Gastroesophageal sphincter (tissue), 4 donors: Measurements from ENCODE around the gene CFAP92. TPM values are rescaled to one million over a fixed set of nuclear protein-coding genes. Genes with fewer than 3 reads are reported as not detected.
A peak's percentile ranks its signal among the peaks of the same experiment; 100 is the strongest.

Experiments
- ATAC-seq: fragments of 150-250 bp; one replicate; pipeline ENCODE4 v1.9.1; 2016; ENCODE audit warnings: mild to moderate bottlenecking, moderate library complexity
- H3K27ac ChIP-seq, 4 donors: fragments of 200-600 bp; sonication (generic) in 3 of 4; 1 replicate in 3 of 4; 2 replicates in 1 of 4; pipeline ENCODE4 v1.5.1; 2016 to 2019
- H3K27me3 ChIP-seq: fragments of 200-600 bp; sonication (generic); one replicate; pipeline ENCODE4 v1.5.1; 2019
- H3K36me3 ChIP-seq, 2 donors: fragments of 200-600 bp; sonication (generic); one replicate each; pipeline ENCODE4 v1.5.1; 2019; ENCODE audit warnings: control low read depth in 1 of 2
- H3K4me1 ChIP-seq, 3 donors: fragments of 200-600 bp; sonication (generic); 1 replicate in 2 of 3; 2 replicates in 1 of 3; pipeline ENCODE4 v1.5.1; 2016 to 2019; ENCODE audit warnings: control low read depth in 2 of 3
- H3K4me3 ChIP-seq, 2 donors: fragments of 200-600 bp; sonication (generic); one replicate each; pipeline ENCODE4 v1.5.1; 2019; ENCODE audit warnings: mild to moderate bottlenecking in 1 of 2, moderate library complexity in 1 of 2
- H3K9me3 ChIP-seq, 3 donors: fragments of 200-600 bp; sonication (generic); one replicate each; pipeline ENCODE4 v1.5.1; 2017 to 2019; ENCODE audit warnings: control low read depth in 2 of 3
- EP300 ChIP-seq: sonication (generic); formaldehyde crosslinking; IDR thresholded peaks from one replicate; pipeline ENCODE4 v1.6.1; 2017; ENCODE audit warnings: antibody characterized with exemption, mild to moderate bottlenecking
- POLR2A ChIP-seq, 2 donors: fragments of 450-650 bp; IDR thresholded peaks; one replicate each; pipeline ENCODE4 v1.6.1; 2017; ENCODE audit warnings: antibody characterized with exemption in 2 of 2, mild to moderate bottlenecking in 2 of 2, moderate library complexity in 1 of 2
- POLR2AphosphoS5 ChIP-seq: sonication (generic); formaldehyde crosslinking; IDR thresholded peaks from one replicate; pipeline ENCODE4 v1.6.1; 2017; ENCODE audit warnings: antibody characterized with exemption
- WGBS, 2 donors: methylation state at CpG; one replicate each; pipeline ENCODE4 v1.1.5; 2018; ENCODE audit warnings: low coverage in 1 of 2; 5-methylcytosine and 5-hydroxymethylcytosine counted together
- total RNA-seq, 4 donors: library from RNA; depleted of rRNA; stranded (reverse); fragments of >200 nt; gene quantifications; one replicate each; pipeline ENCODE4 v1.1.0, GENCODE V29; 2016
- TF ChIP-seq, protein P1 (sequence below), 4 experiments: fragments of 200-600 bp in 2 of 4; fragments of 450-650 bp in 2 of 4; sonication (generic) in 1 of 4; IDR thresholded peaks; one replicate each; pipeline ENCODE4 v1.5.1; 2017 to 2019; ENCODE audit warnings: antibody characterized with exemption in 4 of 4, mild to moderate bottlenecking in 2 of 4, moderate library complexity in 2 of 4

The CFAP92 gene
- total RNA-seq, 4 donors from 2014 or later = 0.96 to 3.3 (median 2.3) TPM

DNA sequence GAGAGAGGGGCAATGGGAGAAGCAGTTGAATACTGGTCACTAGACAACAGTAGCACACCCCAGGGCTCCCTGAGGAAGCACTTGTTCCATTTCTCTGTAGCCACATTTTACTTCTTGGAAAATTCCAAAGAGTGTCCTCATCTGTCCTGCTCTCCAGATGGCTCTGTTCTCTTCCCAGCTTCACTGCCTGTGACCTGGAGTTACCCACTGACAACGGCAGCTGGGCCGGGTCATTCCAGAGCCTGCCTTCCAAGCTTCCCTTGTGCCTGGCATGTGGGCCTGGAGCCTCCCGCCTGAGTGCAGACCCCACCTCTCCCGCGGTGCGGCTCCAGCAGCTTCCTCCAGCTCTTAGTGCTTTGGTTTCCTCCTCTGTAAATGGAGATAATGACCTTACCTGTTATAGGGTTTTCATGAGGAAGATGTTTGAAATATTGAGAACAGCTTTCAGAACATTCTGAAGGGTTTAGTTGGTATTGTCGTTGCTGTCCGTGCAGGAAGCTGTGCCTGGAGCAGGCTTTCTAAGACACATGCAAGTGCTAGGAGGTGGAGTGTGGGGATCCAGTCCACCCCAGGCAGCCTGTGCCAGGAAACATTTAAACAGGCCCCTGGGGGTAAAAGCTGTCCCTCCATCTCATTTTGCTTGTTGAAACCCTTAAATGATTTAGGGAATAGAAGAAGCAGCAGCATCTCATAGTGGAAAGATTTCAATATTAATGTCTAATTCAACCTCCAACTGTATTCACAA, 32.0 kb upstream of the CFAP92 start:
- ATAC-seq = peak; percentile 44
- H3K27ac ChIP-seq = peak overlapping the region in 3 of 4 donors; percentile 67 to 81 (median 71)
- 28 to 59% methylated on average over 5 to 6 of the region's 8 CpGs for WGBS, 2 donors

DNA sequence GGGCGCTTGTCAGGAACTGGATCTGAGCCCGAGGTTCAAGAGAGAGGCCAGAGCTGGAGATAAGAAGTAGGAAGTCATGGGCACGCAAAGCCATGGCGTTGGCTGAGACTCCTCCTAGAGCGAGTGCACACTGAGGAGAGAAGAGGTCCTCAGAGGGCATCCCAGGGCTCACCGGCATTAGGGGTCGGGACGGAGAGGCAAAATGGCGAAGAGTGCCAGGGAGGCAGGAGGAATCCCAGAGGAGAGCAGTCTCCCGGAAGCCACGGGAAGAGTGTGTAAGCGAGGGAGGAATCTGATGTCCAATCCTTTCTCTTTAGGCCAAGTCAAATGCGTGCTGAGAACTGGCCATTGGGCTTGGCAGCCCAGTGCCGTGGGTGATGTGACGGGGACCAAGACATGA, 31.2 kb upstream of the CFAP92 start:
- ATAC-seq = no peak
- H3K9me3 ChIP-seq = no peaks in the 10 kb centered on the region
- H3K4me1 ChIP-seq = peaks cover 3 to 65% (median 21%) of the 10 kb centered on the region in 3 donors
- no peaks in the 10 kb centered on the region for H3K27me3 ChIP-seq
- WGBS, 2 donors = 81 to 85% methylated on average over 6 to 13 of the region's 15 CpGs
- no peaks in the 10 kb centered on the region for H3K36me3 ChIP-seq
- no peak overlapping the region for H3K4me3 ChIP-seq
- peak overlapping the region in 3 of 4 donors; percentile 67 to 81 (median 71) for H3K27ac ChIP-seq
- no peak for TF ChIP-seq EP300
- no peak for TF ChIP-seq POLR2AphosphoS5
- TF ChIP-seq, protein P1, sequence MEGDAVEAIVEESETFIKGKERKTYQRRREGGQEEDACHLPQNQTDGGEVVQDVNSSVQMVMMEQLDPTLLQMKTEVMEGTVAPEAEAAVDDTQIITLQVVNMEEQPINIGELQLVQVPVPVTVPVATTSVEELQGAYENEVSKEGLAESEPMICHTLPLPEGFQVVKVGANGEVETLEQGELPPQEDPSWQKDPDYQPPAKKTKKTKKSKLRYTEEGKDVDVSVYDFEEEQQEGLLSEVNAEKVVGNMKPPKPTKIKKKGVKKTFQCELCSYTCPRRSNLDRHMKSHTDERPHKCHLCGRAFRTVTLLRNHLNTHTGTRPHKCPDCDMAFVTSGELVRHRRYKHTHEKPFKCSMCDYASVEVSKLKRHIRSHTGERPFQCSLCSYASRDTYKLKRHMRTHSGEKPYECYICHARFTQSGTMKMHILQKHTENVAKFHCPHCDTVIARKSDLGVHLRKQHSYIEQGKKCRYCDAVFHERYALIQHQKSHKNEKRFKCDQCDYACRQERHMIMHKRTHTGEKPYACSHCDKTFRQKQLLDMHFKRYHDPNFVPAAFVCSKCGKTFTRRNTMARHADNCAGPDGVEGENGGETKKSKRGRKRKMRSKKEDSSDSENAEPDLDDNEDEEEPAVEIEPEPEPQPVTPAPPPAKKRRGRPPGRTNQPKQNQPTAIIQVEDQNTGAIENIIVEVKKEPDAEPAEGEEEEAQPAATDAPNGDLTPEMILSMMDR (IDR thresholded peaks at IDR 0.05) = no peak

More for the DNA sequence above, 32.0 kb upstream of the CFAP92 start:
- H3K27me3 ChIP-seq = no peaks in the 10 kb centered on the region
- H3K9me3 ChIP-seq = no peaks in the 10 kb centered on the region
- peaks cover 0 to 3% of the 10 kb centered on the region in 2 donors for H3K36me3 ChIP-seq
- peaks cover 3 to 61% (median 21%) of the 10 kb centered on the region in 3 donors for H3K4me1 ChIP-seq
- H3K4me3 ChIP-seq = no peak overlapping the region
- TF ChIP-seq POLR2A (IDR thresholded peaks at IDR 0.05) (no peak), EP300 (no peak), POLR2AphosphoS5 (peak; percentile 54)
- TF ChIP-seq, protein P1 (IDR thresholded peaks at IDR 0.05) = no peak

GRCh38 chr3:129023909-129024308, 30.0 kb upstream of the CFAP92 start:
- H3K27ac ChIP-seq = peak overlapping the region in 2 of 4 donors; percentile 50 to 81
- TF ChIP-seq POLR2AphosphoS5 = no peak
- TF ChIP-seq, protein P1 (IDR thresholded peaks at IDR 0.05) = no peak
- TF ChIP-seq EP300 = no peak
- TF ChIP-seq POLR2A (IDR thresholded peaks at IDR 0.05) = no peak
- peaks cover 3 to 65% (median 21%) of the 10 kb centered on the region in 3 donors for H3K4me1 ChIP-seq
- H3K27me3 ChIP-seq = no peaks in the 10 kb centered on the region
- no peak overlapping the region for H3K4me3 ChIP-seq
- no peaks in the 10 kb centered on the region for H3K9me3 ChIP-seq
- H3K36me3 ChIP-seq = no peaks in the 10 kb centered on the region
- no peak for ATAC-seq
- WGBS, 2 donors = 20 to 58% methylated on average over 1 to 2 of the region's 2 CpGs

- 44 to 57% methylated on average over 1 of the region's 1 CpG for WGBS, 2 donors
- Histone ChIP-seq H3K27ac (peak overlapping the region in 3 of 4 donors; percentile 50 to 69 (median 66)), H3K27me3 (no peaks in the 10 kb centered on the region), H3K9me3 (no peaks in the 10 kb centered on the region), H3K4me1 (peaks cover 3 to 65% (median 21%) of the 10 kb centered on the region in 3 donors), H3K4me3 (no peak overlapping the region), H3K36me3 (no peaks in the 10 kb centered on the region)
- no peak for ATAC-seq
- TF ChIP-seq, protein P1 (IDR thresholded peaks at IDR 0.05) = no peak
- TF ChIP-seq POLR2AphosphoS5 = no peak
- TF ChIP-seq EP300 = no peak
- no peak for TF ChIP-seq POLR2A (IDR thresholded peaks at IDR 0.05)
Observed at GRCh38 chr3:129023008-129023358, 29.1 kb upstream of the CFAP92 start.
